Hindlimb muscle (tissue), 1 donor: ENCODE data around the gene PLA2G10. TPM values are rescaled to one million over a fixed set of nuclear protein-coding genes. Genes with fewer than 3 reads are reported as not detected.
"Not testable (repeated sequence)": the region's sequence is repeated elsewhere in the genome, so short reads cannot be mapped to it uniquely, and the experiment has no call there.

Experiments
- DNase-seq: peaks from one replicate; pipeline ENCODE4 v3.0.0-alpha.2; 2013
- polyA plus RNA-seq: library from polyadenylated mRNA; unstranded; fragments of 120-200 nt; gene quantifications from one replicate; pipeline ENCODE4 v1.2.1, GENCODE V29; 2013; ENCODE audit not compliant: insufficient read length

Gene PLA2G10
- 0.72 TPM for polyA plus RNA-seq

- not testable (repeated sequence) for DNase-seq
These were observed at the start of gene PLA2G10 for GRCh38 chr16:14694129-14694528. Gene PLA2G10 (minus strand): TSS chr16:14694308. CDS start chr16:14694229, 79 bp downstream.

- not testable (repeated sequence) for DNase-seq
These were observed 48.4 kb upstream of the PLA2G10 start, which contains the start of gene NPIPA2 for GRCh38 chr16:14742273-14743128. Gene NPIPA2 (plus strand): TSS chr16:14742533. CDS start chr16:14748066, 5,533 bp downstream.

GRCh38 chr16:14741794-14742193 lies 47.7 kb upstream of the PLA2G10 start:
- DNase-seq = not testable (repeated sequence)

GRCh38 chr16:14740832-14741385 lies 46.8 kb upstream of the PLA2G10 start:
- DNase-seq = not testable (repeated sequence)

GRCh38 chr16:14733233-14733632 lies 39.1 kb upstream of the PLA2G10 start:
- not testable (repeated sequence) for DNase-seq

- not testable (repeated sequence) for DNase-seq
These were observed 9.3 kb upstream of the PLA2G10 start, which contains the start of gene NPIPA3 for GRCh38 chr16:14703156-14704011. Gene NPIPA3 (plus strand): TSS chr16:14703411. CDS start chr16:14708944, 5,533 bp downstream.

- DNase-seq = not testable (repeated sequence)
These were observed 8.6 kb upstream of the PLA2G10 start for GRCh38 chr16:14702672-14703071.

GRCh38 chr16:14701859-14702258 lies 7.8 kb upstream of the PLA2G10 start:
- not testable (repeated sequence) for DNase-seq

GRCh38 chr16:14685870-14686793 lies 8.0 kb downstream of the PLA2G10 start:
- not testable (repeated sequence) for DNase-seq

- no peak for DNase-seq
These were observed 12.0 kb downstream of the PLA2G10 start for GRCh38 chr16:14682121-14682520.

- DNase-seq = no peak
These were observed 13.0 kb downstream of the PLA2G10 start for GRCh38 chr16:14681115-14681514.

GRCh38 chr16:14680396-14680795 lies 13.7 kb downstream of the PLA2G10 start:
- DNase-seq = not testable (repeated sequence)

GRCh38 chr16:14678748-14679497 lies 15.2 kb downstream of the PLA2G10 start:
- no peak for DNase-seq

- DNase-seq = no peak
These were observed 16.5 kb downstream of the PLA2G10 start for GRCh38 chr16:14677627-14678026.

- DNase-seq = no peak
These were observed 17.5 kb downstream of the PLA2G10 start for GRCh38 chr16:14676633-14677032.

- no peak for DNase-seq
These were observed 21.6 kb downstream of the PLA2G10 start for GRCh38 chr16:14672403-14672971.

GRCh38 chr16:14669776-14670175 lies 24.3 kb downstream of the PLA2G10 start:
- no peak for DNase-seq

- no peak for DNase-seq
These were observed 25.4 kb downstream of the PLA2G10 start for GRCh38 chr16:14668556-14669223.
